ENCODE data around the gene GRHL1. TPM values are rescaled to one million over a fixed set of nuclear protein-coding genes. Genes with fewer than 3 reads are reported as not detected.

The GRHL1 gene
- total and polyA plus RNA-seq, 2 experiments from 2014 or later = 2.9 to 4.2 TPM

- H3K4me1 ChIP-seq (ENCODE audit: insufficient read depth) = no peaks in the 10 kb centered on the region
- H3K36me3 ChIP-seq (ENCODE audit: insufficient read depth) = no peaks in the 10 kb centered on the region
- no peak for DNase-seq (ENCODE audit: low spot score)
- ATAC-seq = no peak
- Mint-ChIP-seq H3K9me3 (no peaks in the 10 kb centered on the region), H3K4me1 (peaks cover 8% of the 10 kb centered on the region), H3K27me3 (ENCODE audit: insufficient read depth, low read depth, poor library complexity) (peaks cover 4% of the 10 kb centered on the region), H3K27ac (no peak overlapping the region), H3K4me3 (no peak overlapping the region), H3K36me3 (ENCODE audit: low read depth) (no peaks in the 10 kb centered on the region)
- TF ChIP-seq NANOG (IDR thresholded peaks at IDR 0.05; ENCODE audit: borderline replicate concordance) (no peak), STAT1 (IDR thresholded peaks at IDR 0.05; ENCODE audit: unreplicated experiment) (no peak), ZNF114 (CRISPR knock-in tag; IDR thresholded peaks at IDR 0.05) (no peak), REST (IDR thresholded peaks at IDR 0.05; ENCODE audit: unreplicated experiment) (no peak), EZH2phosphoT487 (IDR thresholded peaks at IDR 0.05; ENCODE audit: unreplicated experiment) (no peak), ZNF331 (CRISPR knock-in tag; IDR thresholded peaks at IDR 0.05; ENCODE audit: low read depth) (no peak), EZH2 (IDR thresholded peaks at IDR 0.05; ENCODE audit: low read depth, unreplicated experiment) (no peak), JUNB (IDR thresholded peaks at IDR 0.05; ENCODE audit: unreplicated experiment) (no peak), POLR2AphosphoS5 (IDR thresholded peaks at IDR 0.05; ENCODE audit: low read depth) (no peak), ETS1 (IDR thresholded peaks at IDR 0.05) (no peak), CREB1 (CRISPR knock-in tag; IDR thresholded peaks at IDR 0.05; ENCODE audit: low read depth) (no peak)
- TF ChIP-seq, protein P1, sequence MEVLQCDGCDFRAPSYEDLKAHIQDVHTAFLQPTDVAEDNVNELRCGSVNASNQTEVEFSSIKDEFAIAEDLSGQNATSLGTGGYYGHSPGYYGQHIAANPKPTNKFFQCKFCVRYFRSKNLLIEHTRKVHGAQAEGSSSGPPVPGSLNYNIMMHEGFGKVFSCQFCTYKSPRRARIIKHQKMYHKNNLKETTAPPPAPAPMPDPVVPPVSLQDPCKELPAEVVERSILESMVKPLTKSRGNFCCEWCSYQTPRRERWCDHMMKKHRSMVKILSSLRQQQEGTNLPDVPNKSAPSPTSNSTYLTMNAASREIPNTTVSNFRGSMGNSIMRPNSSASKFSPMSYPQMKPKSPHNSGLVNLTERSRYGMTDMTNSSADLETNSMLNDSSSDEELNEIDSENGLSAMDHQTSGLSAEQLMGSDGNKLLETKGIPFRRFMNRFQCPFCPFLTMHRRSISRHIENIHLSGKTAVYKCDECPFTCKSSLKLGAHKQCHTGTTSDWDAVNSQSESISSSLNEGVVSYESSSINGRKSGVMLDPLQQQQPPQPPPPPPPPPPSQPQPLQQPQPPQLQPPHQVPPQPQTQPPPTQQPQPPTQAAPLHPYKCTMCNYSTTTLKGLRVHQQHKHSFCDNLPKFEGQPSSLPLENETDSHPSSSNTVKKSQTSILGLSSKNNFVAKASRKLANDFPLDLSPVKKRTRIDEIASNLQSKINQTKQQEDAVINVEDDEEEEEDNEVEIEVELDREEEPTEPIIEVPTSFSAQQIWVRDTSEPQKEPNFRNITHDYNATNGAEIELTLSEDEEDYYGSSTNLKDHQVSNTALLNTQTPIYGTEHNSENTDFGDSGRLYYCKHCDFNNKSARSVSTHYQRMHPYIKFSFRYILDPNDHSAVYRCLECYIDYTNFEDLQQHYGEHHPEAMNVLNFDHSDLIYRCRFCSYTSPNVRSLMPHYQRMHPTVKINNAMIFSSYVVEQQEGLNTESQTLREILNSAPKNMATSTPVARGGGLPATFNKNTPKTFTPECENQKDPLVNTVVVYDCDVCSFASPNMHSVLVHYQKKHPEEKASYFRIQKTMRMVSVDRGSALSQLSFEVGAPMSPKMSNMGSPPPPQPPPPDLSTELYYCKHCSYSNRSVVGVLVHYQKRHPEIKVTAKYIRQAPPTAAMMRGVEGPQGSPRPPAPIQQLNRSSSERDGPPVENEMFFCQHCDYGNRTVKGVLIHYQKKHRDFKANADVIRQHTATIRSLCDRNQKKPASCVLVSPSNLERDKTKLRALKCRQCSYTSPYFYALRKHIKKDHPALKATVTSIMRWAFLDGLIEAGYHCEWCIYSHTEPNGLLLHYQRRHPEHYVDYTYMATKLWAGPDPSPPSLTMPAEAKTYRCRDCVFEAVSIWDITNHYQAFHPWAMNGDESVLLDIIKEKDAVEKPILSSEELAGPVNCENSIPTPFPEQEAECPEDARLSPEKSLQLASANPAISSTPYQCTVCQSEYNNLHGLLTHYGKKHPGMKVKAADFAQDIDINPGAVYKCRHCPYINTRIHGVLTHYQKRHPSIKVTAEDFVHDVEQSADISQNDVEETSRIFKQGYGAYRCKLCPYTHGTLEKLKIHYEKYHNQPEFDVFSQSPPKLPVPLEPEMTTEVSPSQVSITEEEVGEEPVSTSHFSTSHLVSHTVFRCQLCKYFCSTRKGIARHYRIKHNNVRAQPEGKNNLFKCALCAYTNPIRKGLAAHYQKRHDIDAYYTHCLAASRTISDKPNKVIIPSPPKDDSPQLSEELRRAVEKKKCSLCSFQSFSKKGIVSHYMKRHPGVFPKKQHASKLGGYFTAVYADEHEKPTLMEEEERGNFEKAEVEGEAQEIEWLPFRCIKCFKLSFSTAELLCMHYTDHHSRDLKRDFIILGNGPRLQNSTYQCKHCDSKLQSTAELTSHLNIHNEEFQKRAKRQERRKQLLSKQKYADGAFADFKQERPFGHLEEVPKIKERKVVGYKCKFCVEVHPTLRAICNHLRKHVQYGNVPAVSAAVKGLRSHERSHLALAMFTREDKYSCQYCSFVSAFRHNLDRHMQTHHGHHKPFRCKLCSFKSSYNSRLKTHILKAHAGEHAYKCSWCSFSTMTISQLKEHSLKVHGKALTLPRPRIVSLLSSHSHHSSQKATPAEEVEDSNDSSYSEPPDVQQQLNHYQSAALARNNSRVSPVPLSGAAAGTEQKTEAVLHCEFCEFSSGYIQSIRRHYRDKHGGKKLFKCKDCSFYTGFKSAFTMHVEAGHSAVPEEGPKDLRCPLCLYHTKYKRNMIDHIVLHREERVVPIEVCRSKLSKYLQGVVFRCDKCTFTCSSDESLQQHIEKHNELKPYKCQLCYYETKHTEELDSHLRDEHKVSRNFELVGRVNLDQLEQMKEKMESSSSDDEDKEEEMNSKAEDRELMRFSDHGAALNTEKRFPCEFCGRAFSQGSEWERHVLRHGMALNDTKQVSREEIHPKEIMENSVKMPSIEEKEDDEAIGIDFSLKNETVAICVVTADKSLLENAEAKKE (CRISPR knock-in tag; IDR thresholded peaks at IDR 0.05) = no peak
- TF ChIP-seq, protein P2, sequence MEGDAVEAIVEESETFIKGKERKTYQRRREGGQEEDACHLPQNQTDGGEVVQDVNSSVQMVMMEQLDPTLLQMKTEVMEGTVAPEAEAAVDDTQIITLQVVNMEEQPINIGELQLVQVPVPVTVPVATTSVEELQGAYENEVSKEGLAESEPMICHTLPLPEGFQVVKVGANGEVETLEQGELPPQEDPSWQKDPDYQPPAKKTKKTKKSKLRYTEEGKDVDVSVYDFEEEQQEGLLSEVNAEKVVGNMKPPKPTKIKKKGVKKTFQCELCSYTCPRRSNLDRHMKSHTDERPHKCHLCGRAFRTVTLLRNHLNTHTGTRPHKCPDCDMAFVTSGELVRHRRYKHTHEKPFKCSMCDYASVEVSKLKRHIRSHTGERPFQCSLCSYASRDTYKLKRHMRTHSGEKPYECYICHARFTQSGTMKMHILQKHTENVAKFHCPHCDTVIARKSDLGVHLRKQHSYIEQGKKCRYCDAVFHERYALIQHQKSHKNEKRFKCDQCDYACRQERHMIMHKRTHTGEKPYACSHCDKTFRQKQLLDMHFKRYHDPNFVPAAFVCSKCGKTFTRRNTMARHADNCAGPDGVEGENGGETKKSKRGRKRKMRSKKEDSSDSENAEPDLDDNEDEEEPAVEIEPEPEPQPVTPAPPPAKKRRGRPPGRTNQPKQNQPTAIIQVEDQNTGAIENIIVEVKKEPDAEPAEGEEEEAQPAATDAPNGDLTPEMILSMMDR (conservative IDR thresholded peaks at IDR 0.05; ENCODE audit: low read depth in 2 of 2) = no peak
- no peak overlapping the region for H2AFZ ChIP-seq
- H3K9me2 ChIP-seq (ENCODE audit: insufficient read depth) = no peaks in the 10 kb centered on the region
- no peaks in the 10 kb centered on the region for H4K20me1 ChIP-seq (replicated peaks; ENCODE audit: insufficient read depth)
- no peaks in the 10 kb centered on the region for H3K27me3 ChIP-seq (ENCODE audit: insufficient read depth)
- H3K4me2 ChIP-seq = no peak overlapping the region
- no peak overlapping the region for H3K4me3 ChIP-seq
- no peak overlapping the region for H3K27ac ChIP-seq (ENCODE audit: low read depth)
- no peaks in the 10 kb centered on the region for H3F3A ChIP-seq (replicated peaks; ENCODE audit: low read depth)
- H3K79me2 ChIP-seq (replicated peaks; ENCODE audit: insufficient read depth) = no peaks in the 10 kb centered on the region
Measured at GRCh38 chr2:9993488-9994165, 42.1 kb downstream of the GRHL1 start.
